DMS153 treated with DMSO at 0.1 percent for 48 hours (cell line): Measurements from ENCODE around the gene ANKRD2.
A peak's percentile ranks its signal among the peaks of the same experiment; 100 is the strongest.
"Not testable (repeated sequence)": the region's sequence is repeated elsewhere in the genome, so short reads cannot be mapped to it uniquely, and the experiment has no call there.

ENCODE experiments used
- DNase-seq: peaks from one replicate; lab custom pipeline; 2025; ENCODE audit not compliant: unreplicated experiment; lab: John Stamatoyannopoulos, UW

ANKRD2 gene

DNA sequence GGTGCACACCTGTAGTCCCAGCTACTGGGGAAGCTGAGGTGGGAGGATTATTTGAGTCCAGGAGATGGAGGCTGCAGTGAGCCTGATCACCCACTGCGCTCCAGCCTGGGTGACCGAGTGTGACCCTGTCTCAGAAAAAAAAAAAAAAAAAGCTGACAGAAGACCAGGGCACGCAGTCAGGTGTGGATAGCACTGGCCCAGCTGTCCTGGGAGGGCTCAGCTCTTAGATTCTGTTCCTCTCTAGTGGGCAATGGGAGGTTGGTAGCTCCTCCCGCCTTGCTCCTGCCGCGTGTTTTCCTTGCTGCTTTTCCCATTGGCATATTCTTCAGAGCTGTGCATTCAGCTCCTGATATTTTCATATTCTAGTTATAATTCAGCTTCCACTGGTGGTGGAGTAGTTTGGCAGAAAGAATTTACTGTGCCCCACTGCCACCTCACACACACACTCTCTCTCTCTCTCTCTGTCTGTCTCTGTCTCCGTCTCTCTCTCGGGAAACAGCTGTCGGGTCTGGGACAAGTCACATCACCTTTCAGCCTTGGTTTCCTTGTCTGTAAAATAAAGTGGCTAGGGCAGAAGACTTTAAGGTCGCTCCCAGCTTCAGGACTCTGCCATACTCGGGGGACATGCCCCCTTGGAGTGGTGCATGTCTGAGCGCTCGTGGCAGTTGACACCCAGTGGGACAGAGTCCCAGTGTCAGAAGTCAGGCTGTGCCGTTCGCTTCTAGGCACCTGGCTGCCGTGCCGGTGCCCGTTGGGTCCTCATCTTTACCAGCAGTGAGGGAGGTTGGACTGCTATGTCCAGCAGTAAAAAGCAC lies 25.9 kb upstream of the ANKRD2 start:
- no peak for DNase-seq

DNA sequence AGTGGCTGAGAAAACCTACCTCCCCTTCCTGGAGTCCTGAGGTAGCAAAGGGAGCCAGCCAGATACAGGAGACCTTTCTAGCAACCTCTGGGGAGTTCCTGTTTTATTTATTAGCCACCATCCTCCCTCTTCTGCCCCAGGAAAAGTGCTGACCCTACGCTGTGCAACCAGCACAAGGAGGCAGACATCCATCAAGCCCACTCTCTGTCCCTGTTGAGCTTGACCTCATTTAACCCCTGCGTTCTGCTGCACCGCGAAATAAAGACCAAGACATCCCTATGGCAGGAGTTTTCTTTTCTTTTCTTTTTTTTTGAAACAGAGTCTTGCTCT lies 25.3 kb upstream of the ANKRD2 start:
- DNase-seq = no peak

DNA sequence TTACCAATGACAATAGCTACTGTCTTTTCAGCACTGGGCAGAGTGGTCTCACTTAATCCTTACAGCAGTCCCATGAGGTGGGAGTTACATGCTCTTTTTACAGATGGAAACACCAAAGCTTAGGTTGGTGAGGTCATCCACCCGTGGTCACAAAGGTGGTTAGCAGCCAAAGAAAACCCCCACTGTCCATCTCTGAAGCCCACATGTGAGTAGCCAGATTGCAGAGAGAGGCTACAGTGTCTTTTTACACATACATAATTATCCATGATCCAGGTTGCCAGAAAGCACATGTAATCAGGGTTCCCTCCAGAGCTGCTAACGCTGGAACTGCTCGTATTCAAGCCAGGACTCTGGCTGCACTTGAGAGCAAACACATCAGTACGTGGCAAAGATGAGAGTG lies 24.6 kb upstream of the ANKRD2 start:
- no peak for DNase-seq

DNA sequence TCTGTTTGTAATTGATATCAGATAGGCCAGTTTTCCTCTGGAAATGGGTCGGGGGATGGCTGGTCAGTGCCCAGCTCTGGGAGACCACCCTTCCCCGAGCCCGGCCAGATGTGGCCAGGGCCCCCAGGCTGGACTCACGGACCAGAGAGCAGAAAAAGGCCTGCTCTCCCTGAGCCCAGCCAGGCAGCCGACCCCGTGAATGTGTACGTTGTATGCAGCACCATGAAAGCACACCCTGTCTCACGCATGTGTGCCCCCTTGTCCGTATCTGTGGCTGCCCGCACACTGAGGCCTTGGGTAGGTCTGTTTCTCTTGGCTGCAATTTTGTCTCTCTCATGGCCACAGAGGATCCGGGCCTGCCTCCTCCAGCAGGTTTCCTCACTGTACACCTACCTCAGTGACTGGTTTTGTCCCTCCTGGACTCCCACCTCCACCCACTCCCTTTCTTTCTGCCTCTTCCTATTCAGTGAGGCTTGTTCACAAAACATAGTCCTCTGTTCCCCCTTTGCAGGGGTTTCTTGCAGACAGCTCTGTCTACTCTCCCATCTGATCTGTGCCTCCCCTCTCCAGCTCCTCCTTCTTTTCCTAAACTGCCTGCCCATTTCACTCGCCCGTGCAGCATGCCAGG lies 23.6 kb upstream of the ANKRD2 start:
- no peak for DNase-seq

DNA sequence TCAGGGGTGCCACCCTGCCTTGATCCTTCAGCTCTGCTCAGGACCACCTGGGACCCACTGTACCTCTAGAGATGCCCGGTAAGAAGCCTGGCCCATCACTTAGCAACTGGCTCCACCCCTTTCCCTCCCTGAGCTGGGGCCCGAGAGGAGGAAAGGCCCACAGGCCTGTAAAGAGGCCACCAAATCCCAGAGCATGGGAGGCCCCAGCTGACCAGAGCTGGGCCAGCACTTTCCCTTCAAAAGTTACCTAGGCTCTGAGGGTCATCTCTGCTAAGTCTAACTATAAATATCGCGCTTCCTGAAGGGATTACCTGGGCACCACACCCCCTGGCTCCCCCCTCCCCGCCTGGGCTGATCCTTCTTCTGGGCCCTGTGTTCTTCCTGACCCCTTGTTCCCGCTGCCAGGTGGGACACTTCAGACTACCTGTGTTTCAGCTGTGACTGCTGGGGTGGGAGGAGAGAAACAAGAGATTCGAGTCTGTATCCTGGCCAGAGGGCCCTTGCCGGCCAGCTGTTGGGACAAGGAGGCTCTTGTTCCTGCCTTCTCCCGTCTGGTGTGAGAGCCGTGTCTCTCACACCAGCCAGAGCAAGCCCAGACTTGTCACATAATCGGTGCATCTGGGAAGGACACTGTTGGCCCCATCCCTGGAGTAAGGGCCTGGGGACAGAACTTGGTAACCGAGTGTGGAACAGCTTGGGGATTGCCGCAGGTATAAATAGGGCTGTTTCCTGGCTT lies 22.8 kb upstream of the ANKRD2 start:
- DNase-seq = no peak

DNA sequence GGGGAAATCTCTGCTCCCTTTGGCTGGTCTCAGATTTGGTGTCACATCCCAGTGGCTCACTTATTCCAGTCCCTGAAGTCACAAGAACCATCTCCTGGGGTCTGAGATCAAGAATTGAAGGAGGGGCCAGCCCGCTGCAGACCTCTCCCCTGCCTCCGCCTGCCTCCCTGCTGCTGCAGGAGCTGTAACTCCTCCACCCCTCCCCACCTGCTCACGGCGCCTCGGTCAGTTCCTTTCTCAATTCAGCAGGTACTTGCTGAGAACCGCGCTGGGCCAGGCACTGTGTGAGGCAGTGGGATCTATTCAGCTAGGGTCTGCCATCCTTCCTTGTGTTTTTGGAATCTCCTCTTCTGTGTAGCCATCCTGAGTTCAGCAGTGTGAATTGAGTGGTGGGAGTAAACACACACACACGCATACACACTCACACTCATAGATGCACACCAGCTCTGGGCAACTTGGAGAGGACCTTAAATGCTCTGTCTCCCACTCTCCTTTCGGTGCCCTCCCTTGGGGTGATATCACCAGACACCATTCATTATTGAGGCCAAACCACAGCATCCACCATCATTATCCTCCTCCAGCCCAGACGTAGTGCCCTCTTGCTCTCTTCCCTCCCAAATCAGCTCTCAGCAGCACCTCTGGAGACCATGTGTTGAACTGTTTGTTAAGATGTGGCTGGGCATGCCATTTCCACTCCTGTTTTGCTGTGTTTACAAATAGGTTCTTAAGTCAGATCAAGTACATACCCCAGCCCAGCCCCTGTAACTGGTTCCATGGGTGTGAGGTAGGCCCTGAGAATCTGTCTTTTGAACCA lies 22.0 kb upstream of the ANKRD2 start:
- no peak for DNase-seq

DNA sequence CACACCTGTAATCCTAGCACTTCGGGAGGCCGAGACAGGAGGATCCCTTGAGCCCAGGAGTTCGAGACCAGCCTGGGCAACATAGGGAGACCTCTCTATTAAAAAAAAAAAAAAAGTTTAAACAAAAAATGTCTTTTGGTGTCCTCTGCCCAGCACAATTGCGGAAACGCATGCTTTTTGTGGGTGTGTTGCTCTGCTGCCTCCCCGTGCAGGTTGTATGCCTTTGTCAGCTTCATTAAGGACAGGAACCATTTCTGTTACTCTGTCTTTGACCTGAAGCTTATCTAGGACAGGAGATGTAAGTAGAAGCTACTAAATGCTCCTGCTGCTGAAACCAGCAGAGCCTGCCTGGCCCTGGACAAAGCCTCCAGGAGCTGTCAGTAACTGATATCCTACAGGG lies 21.3 kb upstream of the ANKRD2 start:
- no peak for DNase-seq

DNA sequence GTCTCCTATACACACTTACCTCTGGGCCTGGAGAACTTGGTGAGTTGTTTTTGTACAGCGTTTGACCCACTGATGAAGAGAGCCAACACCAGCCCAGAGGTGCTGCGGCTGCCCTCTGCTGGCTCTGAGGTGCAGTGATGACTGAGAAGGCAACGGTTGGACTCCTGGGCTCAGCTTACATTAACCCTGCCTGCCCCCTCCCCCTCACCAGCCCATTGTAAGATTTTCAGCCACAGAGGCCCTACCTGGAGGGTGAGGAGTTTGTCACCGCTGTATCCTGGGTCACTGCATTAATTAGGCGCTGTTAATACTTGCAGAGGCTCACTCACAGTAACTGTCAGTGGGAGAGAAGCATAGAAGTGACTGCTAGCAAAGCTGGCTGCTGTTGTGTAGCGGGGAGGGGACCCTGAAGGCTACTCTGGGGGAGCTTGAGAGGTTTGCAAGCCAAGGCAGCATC lies 19.0 kb upstream of the ANKRD2 start:
- DNase-seq = peak; percentile 76

DNA sequence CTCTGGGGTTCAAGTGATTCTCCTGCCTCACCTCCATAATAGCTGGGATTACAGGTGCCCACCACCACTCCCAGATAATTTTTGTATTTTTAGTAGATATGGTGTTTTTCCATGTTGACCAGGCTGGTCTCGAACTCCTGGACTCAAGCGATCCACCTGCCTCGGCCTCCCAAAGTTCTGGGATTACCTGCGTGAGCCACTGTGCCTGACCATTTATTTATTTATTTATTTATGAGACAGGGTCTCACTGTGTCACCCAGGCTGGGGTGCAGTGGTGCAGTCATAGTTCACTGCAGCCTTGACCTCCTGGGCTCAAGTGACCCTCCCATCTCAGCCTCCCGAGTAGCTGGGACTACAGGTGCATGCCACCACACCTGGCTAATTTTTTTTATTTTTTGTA lies 18.2 kb upstream of the ANKRD2 start:
- DNase-seq = not testable (repeated sequence)

DNA sequence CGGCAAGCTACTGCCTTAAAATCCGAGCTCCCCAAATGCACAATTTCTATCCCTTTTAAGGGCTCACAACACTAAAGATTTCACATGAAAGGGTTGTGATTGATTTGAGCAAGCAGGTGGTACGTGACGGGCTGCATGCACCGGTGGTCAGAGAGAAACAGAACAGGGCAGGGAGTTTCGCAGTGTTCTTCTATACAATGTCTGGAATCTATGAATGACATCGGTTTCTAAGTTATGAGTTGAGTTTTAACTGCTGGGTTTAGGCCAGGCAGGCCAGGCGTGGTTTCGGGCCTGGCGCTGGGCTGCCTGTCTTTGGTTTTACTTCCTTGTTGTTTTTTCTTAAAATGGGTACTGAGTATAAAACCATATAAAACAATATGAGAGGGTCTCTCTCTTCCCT lies 17.0 kb upstream of the ANKRD2 start:
- not testable (repeated sequence) for DNase-seq

DNA sequence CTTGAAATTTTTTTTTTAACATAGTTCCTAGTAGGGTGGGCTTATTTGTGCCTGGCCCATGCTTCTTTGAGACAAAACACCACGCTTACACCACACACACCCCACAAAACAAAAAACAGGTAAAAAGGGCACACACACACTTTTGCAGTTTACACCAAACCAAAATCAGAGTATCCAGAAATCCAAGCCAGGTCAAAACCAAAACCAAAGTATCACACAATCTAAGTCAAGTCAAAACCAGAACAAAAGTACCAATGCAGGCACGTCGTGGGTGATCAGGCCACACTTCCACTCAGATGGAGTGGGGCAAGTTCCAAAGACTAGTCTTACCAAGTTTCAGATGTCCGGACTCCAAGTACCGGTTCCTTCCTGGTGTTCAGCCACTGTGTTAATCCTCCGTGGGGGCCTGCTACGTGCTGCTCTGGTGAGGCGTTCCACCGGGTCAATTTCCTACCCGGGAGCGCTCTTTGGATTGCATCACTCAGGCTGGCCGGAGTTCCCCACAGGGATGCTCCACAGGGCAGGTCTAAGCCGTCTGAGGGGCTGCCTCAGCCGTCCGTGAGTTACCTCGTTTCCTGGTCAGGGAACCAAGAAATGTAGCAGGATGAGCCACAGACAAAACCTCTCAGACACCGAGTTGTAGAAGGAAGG lies 11.7 kb upstream of the ANKRD2 start:
- DNase-seq = not testable (repeated sequence)

DNA sequence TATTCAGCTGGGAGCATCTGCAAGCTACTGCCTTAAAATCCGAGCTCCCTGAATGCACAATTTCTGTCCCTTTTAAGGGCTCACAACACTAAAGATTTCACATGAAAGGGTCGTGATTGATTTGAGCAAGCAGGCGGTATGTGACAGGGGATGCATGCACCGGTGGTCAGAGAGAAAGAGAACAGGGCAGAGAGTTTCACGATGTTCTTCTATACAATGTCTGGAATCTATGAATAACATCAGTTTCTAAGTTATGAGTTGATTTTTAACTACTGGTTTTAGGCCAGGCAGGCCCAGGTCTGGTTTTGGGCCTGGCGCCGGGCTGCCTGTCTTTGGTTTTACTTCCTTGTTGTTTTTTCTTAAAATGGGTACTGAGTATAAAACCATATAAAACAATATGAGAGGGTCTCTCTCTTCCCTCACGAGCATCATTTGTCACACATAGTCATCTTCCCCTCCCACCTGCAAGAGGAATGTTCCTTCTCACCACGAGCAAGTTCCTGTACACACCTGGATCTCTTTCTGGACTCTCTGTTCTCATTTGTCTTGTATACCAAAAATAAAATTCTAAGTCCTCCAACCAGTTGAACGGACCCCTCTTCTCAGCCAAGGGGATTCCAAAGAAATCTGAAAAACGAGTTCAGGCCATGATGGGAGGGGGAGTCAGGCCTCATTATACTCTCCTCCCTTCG lies 11.0 kb upstream of the ANKRD2 start:
- DNase-seq = not testable (repeated sequence)

DNA sequence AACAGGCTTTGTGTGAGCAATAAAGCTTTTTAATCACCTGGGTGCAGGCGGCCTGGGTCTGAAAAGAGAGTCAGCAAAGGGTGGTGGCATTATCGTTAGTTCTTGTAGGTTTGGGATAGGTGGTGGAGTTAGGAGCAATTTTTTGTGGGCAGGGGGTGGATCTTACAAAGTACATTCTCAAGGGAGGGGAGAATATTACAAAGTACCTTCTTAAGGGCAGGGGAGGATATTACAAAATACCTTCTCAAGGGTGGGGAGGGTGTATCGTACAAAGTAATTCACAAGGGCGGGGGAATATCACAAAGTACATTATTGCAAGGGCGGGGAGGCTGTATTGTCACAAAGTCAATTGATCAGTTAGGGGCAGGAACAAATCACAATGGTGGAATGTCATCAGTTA lies 10.2 kb upstream of the ANKRD2 start:
- DNase-seq = not testable (repeated sequence)

DNA sequence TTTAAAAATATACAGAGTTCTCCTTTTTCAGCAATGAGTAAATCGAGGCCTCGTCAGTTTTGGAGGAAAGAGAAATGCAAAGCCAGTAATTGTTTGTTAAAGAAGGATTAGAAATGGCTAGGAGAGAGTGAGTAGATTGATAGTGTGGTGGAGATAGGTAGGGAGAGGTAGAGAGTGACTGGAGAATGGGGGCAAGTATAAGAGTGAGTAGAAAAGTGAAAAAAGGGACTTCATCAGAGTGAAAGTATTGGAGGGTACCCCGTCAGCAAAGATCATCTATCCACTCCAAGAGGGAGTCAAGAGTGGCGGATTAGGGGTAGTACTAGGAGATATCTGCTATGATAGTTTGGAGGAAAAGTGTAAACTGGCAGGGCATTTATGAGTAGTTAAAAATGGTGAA lies 9.2 kb upstream of the ANKRD2 start:
- DNase-seq = no peak

DNA sequence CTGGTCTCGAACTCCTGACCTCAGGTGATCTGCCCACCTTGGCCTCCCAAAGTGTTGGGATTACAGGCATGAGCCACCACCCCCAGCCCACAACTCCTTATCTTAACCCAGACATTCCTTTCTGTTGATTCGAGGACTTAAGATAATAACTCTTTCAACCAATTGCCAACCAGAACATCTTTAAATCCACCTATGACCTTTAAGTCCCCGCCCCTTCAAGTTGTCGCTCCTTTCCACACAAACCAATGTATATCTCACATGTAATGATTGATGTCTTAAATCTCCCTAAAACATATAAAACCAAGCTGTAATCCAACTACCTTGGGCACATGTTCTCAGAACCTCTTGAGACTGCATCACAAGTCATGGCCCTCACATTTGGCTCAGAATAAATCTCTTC lies 7.8 kb upstream of the ANKRD2 start:
- no peak for DNase-seq

DNA sequence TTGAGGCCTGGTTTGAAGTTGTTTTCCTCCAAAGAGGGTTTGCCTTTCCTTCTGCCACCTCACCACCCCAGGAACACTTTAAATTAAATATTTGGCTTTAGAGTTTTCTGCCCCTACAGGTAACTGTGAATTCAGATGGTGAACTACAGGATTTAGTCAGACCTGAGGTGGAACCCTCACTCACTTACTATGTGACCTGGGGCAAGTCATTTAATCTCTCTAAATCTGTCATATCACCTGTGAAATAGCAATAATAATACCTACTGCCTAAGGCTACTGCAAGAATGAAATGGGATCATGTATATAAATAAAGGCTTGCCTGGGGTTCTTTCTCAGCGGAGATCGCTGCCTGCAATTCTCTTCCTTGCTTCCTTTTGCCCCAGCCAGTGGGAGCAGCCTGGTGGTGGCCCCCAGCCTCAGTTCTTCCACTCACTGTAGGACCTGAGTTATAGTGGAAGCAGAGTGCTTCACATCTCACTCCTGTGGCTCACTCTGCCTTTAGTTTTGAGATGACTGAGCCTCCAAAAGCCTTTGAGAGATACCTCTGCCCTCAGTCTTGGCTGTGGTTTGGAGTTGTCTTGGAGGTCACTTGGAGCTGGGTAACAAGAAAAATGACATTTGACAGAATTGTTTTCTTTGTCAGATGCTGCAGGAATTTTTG lies 6.1 kb upstream of the ANKRD2 start:
- DNase-seq = no peak

DNA sequence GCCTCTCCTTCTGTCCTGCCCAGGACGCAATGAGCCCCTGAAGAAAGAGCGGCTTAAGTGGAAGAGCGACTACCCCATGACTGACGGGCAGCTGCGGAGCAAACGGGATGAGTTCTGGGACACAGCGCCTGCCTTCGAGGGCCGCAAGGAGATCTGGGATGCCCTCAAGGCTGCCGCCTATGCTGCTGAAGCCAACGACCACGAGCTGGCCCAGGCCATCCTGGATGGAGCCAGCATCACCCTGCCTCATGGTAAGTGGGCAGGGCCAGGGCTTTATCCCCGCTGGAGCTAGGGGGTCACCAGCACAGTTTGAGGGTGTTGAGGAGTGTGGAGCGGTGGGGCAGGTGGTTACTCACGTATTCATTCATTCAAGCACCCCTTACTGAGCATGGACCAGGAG lies 4.7 kb upstream of the ANKRD2 start:
- DNase-seq = no peak

DNA sequence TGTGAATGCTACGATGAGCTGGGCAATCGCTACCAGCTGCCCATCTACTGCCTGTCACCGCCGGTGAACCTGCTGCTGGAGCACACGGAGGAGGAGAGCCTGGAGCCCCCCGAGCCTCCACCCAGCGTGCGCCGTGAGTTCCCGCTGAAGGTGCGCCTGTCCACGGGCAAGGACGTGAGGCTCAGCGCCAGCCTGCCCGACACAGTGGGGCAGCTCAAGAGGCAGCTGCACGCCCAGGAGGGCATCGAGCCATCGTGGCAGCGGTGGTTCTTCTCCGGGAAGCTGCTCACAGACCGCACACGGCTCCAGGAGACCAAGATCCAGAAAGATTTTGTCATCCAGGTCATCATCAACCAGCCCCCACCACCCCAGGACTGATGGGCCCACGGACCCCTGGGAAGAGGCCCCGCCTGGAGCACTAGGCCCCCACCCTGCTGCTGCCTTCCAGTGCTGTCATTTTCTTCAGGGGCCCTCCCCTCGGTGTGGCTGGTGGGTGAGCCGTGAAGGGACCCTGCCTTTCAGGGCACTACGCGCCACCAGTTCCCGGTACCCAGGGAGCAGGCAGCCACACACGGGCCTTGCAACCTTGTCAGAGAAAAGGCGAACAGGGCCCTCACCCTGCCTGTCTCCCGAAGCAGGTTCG lies 2.3 kb upstream of the ANKRD2 start:
- no peak for DNase-seq

DNA sequence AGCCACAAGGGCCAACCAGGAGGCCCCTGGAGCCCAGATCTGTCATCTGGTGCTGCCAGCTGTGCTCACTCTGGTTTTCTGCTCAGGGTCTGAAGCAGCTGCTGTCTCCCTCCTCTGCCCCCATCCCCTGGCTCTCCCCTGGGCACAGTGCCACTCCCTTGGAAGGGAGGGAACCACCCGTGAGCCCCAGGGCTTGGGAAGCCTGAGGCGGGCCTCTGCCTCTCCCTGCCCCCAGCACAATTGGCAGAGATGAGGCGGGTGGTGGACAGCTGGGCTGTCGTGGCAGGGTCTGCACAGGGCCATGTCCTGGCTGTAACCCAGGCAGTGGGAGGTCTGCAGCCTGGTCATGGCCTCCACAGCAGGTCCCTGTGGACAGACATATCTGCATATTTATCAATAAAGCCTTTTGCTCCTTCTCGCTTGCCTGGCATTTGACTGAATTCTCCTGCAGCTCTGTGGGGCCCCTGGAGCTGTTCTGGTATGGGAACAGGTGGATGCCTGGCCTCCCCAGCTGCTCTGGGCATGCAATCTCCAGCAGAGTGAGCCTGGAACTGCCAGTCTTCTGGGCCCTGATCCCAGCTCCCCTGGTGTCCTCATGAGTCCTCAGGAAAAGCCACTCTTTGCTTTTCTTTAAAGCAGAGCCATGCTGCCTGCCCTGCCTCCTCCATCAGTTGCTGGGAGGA lies 1.6 kb upstream of the ANKRD2 start:
- DNase-seq = no peak
